ENCODE results near the gene ARHGEF4. TPM values are rescaled to one million over a fixed set of nuclear protein-coding genes. Genes with fewer than 3 reads are reported as not detected.

The ARHGEF4 gene
- total RNA-seq, 1 experiment from 2014 or later, result 12.6 TPM

GRCh38 chr2:130878933-130879332, 42.2 kb downstream of the ARHGEF4 start:
- no peak overlapping the region for H3K9ac ChIP-seq (ENCODE audit: extremely low read depth, insufficient read length, low read length)
- H2AFZ ChIP-seq (ENCODE audit: low read length), result no peak overlapping the region
- no peak overlapping the region for H3K4me2 ChIP-seq (ENCODE audit: insufficient read depth, insufficient read length, low read length)
- no peaks in the 10 kb centered on the region for H3K9me3 ChIP-seq (ENCODE audit: control insufficient read depth, low read depth, low read length)
- H2BK12ac ChIP-seq (ENCODE audit: insufficient read length, low read depth, low read length), result no peak overlapping the region
- no peaks in the 10 kb centered on the region for H3K27me3 Mint-ChIP-seq (ENCODE audit: low read depth)
- no peak overlapping the region for H4K91ac ChIP-seq (ENCODE audit: insufficient read length, low read depth, low read length)
- no peak overlapping the region for H3K14ac ChIP-seq (ENCODE audit: insufficient read depth, low read length)
- no peak overlapping the region for H2BK20ac ChIP-seq (ENCODE audit: low read depth, low read length, poor library complexity, severe bottlenecking)
- no peaks in the 10 kb centered on the region for H3K79me1 ChIP-seq (ENCODE audit: insufficient read depth, low read depth, low read length, poor library complexity, severe bottlenecking)
- no peaks in the 10 kb centered on the region for H3K23me2 ChIP-seq (ENCODE audit: insufficient read length, low read depth, low read length, poor library complexity, severe bottlenecking)
- no peak overlapping the region for H3K4me3 Mint-ChIP-seq
- no peak overlapping the region for H3T11ph ChIP-seq (ENCODE audit: low read length)
- H2BK15ac ChIP-seq (ENCODE audit: low read depth, low read length), result no peak overlapping the region
- H3K79me2 ChIP-seq (ENCODE audit: insufficient read depth, low read length), result no peaks in the 10 kb centered on the region
- peaks cover 6 to 7% of the 10 kb centered on the region in 2 experiments for H3K4me1 Mint-ChIP-seq
- H4K8ac ChIP-seq (replicated peaks; ENCODE audit: insufficient read length, low read depth, low read length), result no peak overlapping the region
- H4K20me1 ChIP-seq (ENCODE audit: control insufficient read depth, insufficient read depth, insufficient read length), result no peaks in the 10 kb centered on the region
- H2BK5ac ChIP-seq (ENCODE audit: insufficient read length, low read length), result no peak overlapping the region
- no peak for DNase-seq
- H3K27ac ChIP-seq (ENCODE audit: insufficient read length, low read depth, low read length), result no peak overlapping the region
- H3K9me3 Mint-ChIP-seq, result peaks cover 6 to 7% of the 10 kb centered on the region in 2 experiments; a peak in 4 of 5 replicates
- TF ChIP-seq CTCF (conservative IDR thresholded peaks at IDR 0.05), result no peak
- no peak overlapping the region for H3K23ac ChIP-seq (ENCODE audit: insufficient read length, low read depth, low read length)
- no CpG with 5 or more reads among the region's 2 CpGs for WGBS (ENCODE audit: extremely low coverage, insufficient read length, low lambda C conversion rate)
- no peaks in the 10 kb centered on the region for H3K27me3 ChIP-seq (ENCODE audit: insufficient read depth, low read length)
- H3K4me1 ChIP-seq (ENCODE audit: insufficient read depth, low read length), result no peaks in the 10 kb centered on the region
- no peak overlapping the region for H3K56ac ChIP-seq (ENCODE audit: insufficient read length, low read depth, low read length)
- no peak overlapping the region for H4K5ac ChIP-seq (ENCODE audit: insufficient read length, low read depth, low read length)
- no peak overlapping the region for H3K4ac ChIP-seq (ENCODE audit: low read depth, low read length)
- no peak overlapping the region for H2AK5ac ChIP-seq (ENCODE audit: insufficient read length, low read length)
- H3K27ac Mint-ChIP-seq, result no peak overlapping the region
- H2BK120ac ChIP-seq (ENCODE audit: low read depth, low read length, poor library complexity, severe bottlenecking), result no peak overlapping the region
- no peak overlapping the region for H3K18ac ChIP-seq (ENCODE audit: insufficient read length, low read depth, low read length)
- H3K36me3 Mint-ChIP-seq (ENCODE audit: insufficient read depth in 1 of 3, low read depth in 3 of 3), result peaks cover 0 to 16% (median 6%) of the 10 kb centered on the region in 3 experiments; a peak in 5 of 7 replicates
